Astrocyte (in vitro differentiated cells and primary cell): Measurements from ENCODE around the gene C11orf54.

Experiments
- EZH2 ChIP-seq: IDR thresholded peaks from 2 replicates; pipeline ENCODE4 v1.6.1; 2012; ENCODE audit warnings: mild to moderate bottlenecking, low read length, inconsistent platforms; ENCODE audit not compliant: insufficient read depth
- TF ChIP-seq, protein P1 (sequence below): IDR thresholded peaks from 2 replicates; pipeline ENCODE4 v1.5.1; 2011; ENCODE audit warnings: low read depth, mild to moderate bottlenecking, inconsistent platforms, low read length, moderate library complexity; ENCODE audit not compliant: insufficient read depth

- TF ChIP-seq, protein P1, sequence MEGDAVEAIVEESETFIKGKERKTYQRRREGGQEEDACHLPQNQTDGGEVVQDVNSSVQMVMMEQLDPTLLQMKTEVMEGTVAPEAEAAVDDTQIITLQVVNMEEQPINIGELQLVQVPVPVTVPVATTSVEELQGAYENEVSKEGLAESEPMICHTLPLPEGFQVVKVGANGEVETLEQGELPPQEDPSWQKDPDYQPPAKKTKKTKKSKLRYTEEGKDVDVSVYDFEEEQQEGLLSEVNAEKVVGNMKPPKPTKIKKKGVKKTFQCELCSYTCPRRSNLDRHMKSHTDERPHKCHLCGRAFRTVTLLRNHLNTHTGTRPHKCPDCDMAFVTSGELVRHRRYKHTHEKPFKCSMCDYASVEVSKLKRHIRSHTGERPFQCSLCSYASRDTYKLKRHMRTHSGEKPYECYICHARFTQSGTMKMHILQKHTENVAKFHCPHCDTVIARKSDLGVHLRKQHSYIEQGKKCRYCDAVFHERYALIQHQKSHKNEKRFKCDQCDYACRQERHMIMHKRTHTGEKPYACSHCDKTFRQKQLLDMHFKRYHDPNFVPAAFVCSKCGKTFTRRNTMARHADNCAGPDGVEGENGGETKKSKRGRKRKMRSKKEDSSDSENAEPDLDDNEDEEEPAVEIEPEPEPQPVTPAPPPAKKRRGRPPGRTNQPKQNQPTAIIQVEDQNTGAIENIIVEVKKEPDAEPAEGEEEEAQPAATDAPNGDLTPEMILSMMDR: no peak
- TF ChIP-seq EZH2: no peak
Observed at GRCh38 chr11:93770160-93770559, 28.7 kb downstream of the C11orf54 start.
